HG03159 (cell line): ENCODE measurements around the gene PRMT5.
"Not testable (repeated sequence)": the region's sequence is repeated elsewhere in the genome, so short reads cannot be mapped to it uniquely, and the experiment has no call there.

Experiments used
- ATAC-seq: cut with Tn5 transposase; IDR thresholded peaks from one replicate; pipeline ENCODE4 v1.9.1; 2021; ENCODE audit warnings: mild to moderate bottlenecking, moderate library complexity; ENCODE audit not compliant: unreplicated experiment

Gene PRMT5

DNA sequence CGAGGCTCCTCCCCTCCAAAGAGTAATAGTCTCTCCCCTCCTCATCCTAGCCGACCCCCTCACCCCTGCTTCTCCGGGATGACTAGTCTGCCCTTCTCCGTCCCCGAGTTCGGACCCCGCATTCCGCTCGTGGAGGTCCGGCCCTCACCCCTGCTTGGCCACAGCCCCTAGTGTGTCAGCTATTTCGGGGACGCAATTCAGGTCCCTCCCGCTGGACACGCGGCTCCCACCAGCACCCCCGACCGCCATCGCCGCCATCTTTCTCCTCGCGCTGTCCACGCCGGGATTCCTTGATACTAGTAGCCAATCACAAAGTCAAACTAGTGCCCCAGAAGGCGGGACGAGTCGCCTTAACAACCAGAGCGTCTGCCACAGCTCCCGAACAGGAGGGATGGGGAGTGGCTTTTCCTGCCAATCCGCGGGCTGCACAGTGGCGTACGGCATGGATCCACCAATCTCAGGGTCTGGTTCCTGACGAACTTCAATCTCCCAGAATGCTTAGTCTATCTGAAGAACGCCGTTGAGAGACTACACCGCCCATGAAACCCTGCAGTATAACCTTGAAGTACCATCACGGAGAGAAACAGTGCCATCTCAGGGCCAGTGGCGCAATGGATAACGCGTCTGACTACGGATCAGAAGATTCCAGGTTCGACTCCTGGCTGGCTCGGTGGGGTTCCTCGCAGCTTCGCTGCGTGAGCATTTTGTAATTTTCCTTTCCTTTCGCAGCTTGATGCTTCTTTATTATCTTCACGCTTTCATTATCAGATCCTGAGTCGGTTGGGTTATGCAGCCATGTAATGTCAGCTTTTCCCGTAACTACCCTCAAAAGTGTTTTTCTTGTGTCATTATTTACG lies at the start of gene PRMT5:
TSS of gene PRMT5 (minus strand) at position 273 of the 857 bp plus-strand sequence. CDS start at position 258, 15 bp downstream.
- peak; percentile 90 for ATAC-seq

DNA sequence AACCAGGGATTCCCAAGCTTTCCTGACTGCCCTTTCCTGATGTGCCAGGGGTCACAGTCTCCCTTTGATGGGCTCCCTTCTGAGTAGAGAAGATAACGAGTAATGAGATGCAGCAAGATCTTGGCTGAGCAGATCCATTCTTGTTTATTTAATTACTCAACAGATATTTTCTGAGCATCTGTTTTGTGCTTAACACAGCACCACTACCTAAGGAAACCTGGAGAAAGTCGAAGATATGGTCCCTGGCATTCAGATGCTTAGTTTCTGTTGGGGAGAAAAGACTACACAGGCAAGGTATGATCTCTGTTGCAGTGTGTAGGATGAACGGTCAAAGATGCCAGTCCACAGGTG lies 49.3 kb upstream of the PRMT5 start:
- ATAC-seq: no peak

- no peak for ATAC-seq
Measured at GRCh38 chr14:22977684-22978486, 48.7 kb upstream of the PRMT5 start.

- no peak for ATAC-seq
Measured at GRCh38 chr14:22977434-22977683, 48.2 kb upstream of the PRMT5 start.

DNA sequence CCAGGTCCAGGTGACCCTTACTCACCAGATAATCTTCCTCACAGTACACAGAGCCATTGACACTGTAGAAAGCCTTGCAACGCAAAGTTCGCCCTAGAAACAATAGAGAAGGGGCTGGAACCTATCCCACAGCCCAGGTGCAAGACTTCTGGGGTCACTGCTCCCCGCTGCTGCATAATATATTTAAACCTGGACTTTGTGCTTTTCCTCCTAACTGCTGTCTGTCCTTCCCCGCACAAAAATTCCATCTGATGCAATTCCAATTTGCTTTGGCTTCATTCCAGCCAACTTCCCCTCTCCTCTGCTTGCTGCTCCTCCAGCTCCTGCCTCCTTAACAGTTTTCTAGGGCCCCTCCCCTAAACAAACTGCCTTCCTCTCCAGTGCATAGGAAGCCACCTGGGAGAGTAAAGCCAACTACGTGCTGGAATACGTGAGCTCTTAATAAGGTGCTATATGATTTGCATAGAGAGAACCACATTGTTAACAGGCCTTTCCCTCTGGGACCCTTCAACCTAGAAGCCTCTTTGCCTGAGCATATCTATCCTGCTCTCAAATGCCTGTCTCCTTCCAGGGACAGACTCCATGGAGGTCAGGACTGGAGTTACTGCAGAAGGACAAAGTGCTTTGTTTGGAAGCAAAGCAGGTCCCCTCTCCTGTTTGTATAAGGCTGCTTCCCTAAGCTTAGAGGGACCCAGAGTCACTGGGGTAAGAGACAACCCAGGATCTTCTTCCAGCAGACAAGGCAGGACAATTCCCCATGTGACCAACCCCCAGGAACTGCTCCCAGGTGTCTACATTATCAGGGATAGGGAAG lies 47.7 kb upstream of the PRMT5 start:
- ATAC-seq: no peak

GRCh38 chr14:22974530-22975313 lies 45.5 kb upstream of the PRMT5 start:
- no peak for ATAC-seq

- no peak for ATAC-seq
Measured at GRCh38 chr14:22973217-22974032, 44.2 kb upstream of the PRMT5 start.

DNA sequence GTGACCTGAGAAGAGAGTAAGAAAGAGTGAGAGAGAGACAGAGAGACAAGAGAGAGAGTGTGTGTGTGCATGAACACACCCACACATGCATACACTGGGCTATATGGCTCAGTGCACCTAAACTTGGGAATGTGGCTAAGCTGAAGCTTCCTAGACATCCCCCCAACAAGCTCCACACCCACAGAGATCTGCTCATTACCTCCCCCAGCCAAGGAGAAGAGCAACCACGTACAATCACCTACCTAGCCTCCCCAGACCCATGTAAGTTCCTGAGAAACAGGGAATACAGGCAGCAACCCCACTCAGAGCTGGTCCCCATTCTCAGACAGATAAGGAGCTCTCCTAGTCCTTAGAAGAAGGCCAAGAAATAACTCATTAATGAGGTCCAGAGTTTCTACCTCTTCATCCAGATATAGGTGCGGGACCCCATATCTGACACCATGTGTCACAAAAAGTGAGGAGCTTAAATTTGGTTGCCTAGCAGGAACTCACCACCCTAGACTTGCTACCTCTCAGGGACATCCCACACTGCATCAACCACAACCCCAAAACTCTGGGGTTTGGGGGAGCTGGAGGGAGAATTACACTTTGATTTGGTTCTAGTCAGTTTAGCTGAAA lies 43.2 kb upstream of the PRMT5 start:
- no peak for ATAC-seq

GRCh38 chr14:22971152-22971551 lies 42.0 kb upstream of the PRMT5 start:
- no peak for ATAC-seq

GRCh38 chr14:22966783-22967269 lies 37.6 kb upstream of the PRMT5 start:
- no peak for ATAC-seq

GRCh38 chr14:22965916-22966782 lies 37.0 kb upstream of the PRMT5 start:
- ATAC-seq: not testable (repeated sequence)

GRCh38 chr14:22962061-22962676 lies 33.0 kb upstream of the PRMT5 start:
- ATAC-seq: no peak

DNA sequence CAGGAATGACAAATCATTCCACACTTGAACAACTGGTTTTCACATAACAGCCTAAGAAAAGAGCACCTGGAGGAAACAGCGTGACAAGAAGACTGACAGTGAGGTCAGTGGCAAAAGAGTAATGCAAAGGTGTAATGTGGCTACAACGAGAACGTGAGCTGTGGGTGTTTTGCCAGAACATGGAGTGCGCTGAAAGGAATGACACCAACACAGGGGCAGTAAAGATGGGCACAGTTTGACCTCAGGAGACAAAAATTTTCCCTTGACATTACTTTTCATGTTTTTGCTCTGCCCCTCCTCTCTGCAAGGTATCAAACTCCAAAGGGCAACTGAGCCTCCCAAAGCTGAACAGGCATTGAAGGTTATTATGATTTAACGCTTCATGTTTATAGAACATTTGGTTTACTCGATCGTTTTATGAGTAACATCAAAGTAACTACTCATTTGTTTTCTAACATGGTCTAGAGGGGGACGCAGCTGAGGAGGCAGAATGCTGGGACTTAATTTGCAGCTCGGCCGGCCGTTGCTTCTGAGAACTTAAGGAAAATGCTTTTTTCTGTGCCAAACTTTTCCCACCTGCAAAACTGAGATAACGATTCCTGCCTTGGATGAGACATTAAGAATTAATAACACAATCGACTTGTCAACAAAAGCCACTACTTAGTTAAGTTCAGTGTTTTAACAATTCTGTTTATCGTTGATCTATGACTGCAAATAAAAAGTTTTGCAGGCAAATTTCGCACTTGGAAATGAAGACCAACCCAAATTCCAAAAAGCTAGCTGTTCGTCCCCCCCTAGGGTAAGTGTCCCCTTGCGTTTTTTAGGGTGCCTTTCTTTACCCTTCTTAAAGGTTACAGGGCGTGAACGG lies 26.8 kb upstream of the PRMT5 start:
- no peak for ATAC-seq

- no peak for ATAC-seq
Measured at GRCh38 chr14:22952418-22952817, 23.2 kb upstream of the PRMT5 start.

DNA sequence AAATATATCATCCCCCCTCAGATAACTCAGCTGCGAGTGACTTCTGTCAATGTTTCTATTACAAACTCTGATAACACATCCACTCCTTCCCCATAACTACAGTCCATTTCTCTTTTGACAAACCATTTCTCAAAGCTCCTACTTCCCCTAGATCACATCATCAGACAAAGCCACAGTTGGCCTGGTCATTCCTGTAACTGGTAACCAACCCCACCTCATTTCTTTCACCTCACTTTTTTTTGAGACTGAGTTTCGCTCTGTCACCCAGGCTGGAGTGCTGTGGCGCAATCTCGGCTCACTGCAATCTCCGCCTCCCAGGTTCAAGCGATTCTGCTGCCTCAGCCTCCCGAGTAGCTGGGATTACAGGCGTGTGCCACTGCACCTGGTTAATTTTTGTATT lies 22.6 kb upstream of the PRMT5 start:
- ATAC-seq: not testable (repeated sequence)

GRCh38 chr14:22945642-22946041 lies 16.5 kb upstream of the PRMT5 start:
- no peak for ATAC-seq

GRCh38 chr14:22939684-22940083 lies 10.5 kb upstream of the PRMT5 start:
- ATAC-seq: no peak
